Muscle of leg (tissue), 11 donors: ENCODE measurements around the gene GRIK1. TPM values are rescaled to one million over a fixed set of nuclear protein-coding genes. Genes with fewer than 3 reads are reported as not detected.

Experiments
- DNase-seq: peaks from one replicate; pipeline ENCODE4 v3.0.0; 2013
- H3K27ac ChIP-seq: one replicate; pipeline ENCODE4 v1.5.1; 2013; ENCODE audit warnings: mild to moderate bottlenecking, low read length, control low read depth
- H3K27me3 ChIP-seq: one replicate; pipeline ENCODE4 v1.6.1; 2013; ENCODE audit warnings: low read length; ENCODE audit not compliant: control insufficient read depth, insufficient read depth
- H3K36me3 ChIP-seq: one replicate; pipeline ENCODE4 v1.6.1; 2013; ENCODE audit warnings: low read length; ENCODE audit not compliant: control insufficient read depth, insufficient read depth
- H3K4me1 ChIP-seq: one replicate; pipeline ENCODE4 v1.6.1; 2013; ENCODE audit warnings: low read length; ENCODE audit not compliant: control insufficient read depth, insufficient read depth
- H3K4me3 ChIP-seq: one replicate; pipeline ENCODE4 v1.5.1; 2013; ENCODE audit warnings: low read length, control low read depth
- H3K9me3 ChIP-seq: replicated peaks from 2 replicates; pipeline ENCODE4 v1.6.1; 2013; ENCODE audit warnings: low read depth, low read length; ENCODE audit not compliant: control insufficient read depth
- WGBS: methylation state at CpG from one replicate; pipeline ENCODE4 v1.1.5; 2013; ENCODE audit warnings: missing lambda C conversion rate; ENCODE audit not compliant: insufficient coverage; 5-methylcytosine and 5-hydroxymethylcytosine counted together
- polyA plus RNA-seq, 8 donors: library from polyadenylated mRNA; unstranded; fragments of 120-200 nt; gene quantifications; one replicate each; pipeline versions ENCODE4 v1.2.1 to v1.2.3, GENCODE V29; 2013; ENCODE audit warnings: inconsistent platforms in 1 of 8, low replicate concordance in 1 of 8; ENCODE audit not compliant: insufficient read length in 8 of 8, insufficient read depth in 1 of 8
- total RNA-seq: library from RNA; stranded (reverse); fragments of 120-200 nt; gene quantifications from one replicate; pipeline ENCODE4 v1.2.4, GENCODE V29; 2013

Gene GRIK1
- total and polyA plus RNA-seq, 9 donors, result 0.25 to 2.1 (median 0.39) TPM

DNA sequence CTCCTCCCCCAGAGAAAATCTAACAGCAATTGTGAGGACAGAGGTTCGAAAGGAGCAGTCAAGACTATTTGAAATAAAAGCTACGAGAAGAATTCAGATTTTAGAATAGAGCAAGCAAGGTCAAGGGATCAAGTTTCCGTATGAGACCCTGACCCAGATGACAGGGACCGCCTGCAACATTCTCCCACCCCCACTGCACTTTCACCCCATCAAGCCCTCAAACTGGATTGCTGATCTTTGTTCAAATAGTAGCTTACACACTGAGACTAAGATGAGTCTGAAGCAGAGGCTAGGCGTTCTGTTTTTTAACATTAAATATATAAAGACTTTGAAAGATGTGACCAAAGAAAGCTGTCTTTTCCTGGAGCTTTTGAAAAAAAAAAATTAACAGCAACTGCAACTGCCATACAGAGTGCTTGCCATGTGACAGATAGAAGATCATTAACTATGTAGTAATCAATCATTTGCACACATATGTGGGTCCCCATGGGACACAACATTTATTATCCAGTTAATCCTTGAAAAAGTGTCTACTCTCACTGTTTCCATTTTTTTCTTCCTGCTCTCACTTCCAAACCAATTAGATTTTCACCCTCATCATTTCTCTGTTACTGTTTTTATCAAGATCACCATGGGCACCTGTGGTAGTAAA lies 120.0 kb downstream of the GRIK1 start:
- Histone ChIP-seq H3K27ac (no peak overlapping the region), H3K36me3 (no peaks in the 10 kb centered on the region), H3K27me3 (no peaks in the 10 kb centered on the region), H3K4me3 (no peak overlapping the region), H3K4me1 (no peaks in the 10 kb centered on the region), H3K9me3 (no peaks in the 10 kb centered on the region)
- WGBS, result no CpG with 5 or more reads among the region's 5 CpGs
- no peak for DNase-seq

DNA sequence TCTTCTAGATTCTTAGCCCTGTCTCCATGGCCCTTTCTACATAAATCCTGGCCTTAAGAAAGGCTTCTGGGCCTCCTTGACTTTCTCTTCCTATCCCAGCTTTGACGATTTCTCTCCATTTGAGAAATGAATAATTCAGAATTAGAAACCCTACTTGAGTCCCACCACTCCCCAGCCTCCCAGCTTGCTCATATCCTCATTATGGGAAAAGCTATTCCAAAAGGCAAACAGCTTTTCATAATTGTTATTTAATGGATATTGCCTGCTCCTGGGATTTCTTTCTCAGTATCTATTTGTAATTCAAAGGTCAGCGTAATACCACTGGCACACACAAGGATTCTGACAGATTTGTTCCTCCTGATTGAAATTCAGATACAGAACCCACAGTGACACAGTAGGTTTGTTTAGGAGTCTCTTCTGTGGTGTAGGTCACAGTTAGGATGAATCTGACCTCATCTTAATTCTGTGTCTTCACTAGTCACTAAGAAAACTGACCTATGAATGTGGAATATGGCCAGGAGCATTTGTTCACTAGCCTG lies 121.3 kb downstream of the GRIK1 start:
- H3K27ac ChIP-seq, result no peak overlapping the region
- H3K9me3 ChIP-seq, result no peaks in the 10 kb centered on the region
- 57% methylated on average over 1 of the region's 2 CpGs for WGBS
- no peak for DNase-seq
- H3K27me3 ChIP-seq, result no peaks in the 10 kb centered on the region
- no peaks in the 10 kb centered on the region for H3K36me3 ChIP-seq
- H3K4me3 ChIP-seq, result no peak overlapping the region
- H3K4me1 ChIP-seq, result no peaks in the 10 kb centered on the region

DNA sequence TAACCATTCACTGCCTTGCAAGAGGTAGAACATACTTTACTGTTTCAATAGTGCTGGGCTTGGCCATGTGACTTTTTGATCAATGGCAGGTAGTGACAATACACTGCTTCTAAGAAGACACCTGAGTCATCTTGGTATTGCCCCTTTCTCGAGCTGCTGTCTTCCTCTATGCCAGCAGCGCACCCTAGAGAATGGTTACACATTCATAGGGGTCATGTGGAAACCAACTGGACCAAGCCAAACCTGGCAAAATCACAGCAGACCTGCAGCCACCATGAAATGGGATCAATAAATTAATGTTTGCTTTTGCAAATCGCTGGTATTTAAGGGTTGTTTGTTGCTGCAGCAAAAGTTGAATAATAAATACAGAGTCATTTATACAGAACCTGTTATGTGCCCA lies 122.3 kb downstream of the GRIK1 start:
- no peaks in the 10 kb centered on the region for H3K9me3 ChIP-seq
- H3K27ac ChIP-seq, result no peak overlapping the region
- DNase-seq, result no peak
- H3K27me3 ChIP-seq, result no peaks in the 10 kb centered on the region
- H3K36me3 ChIP-seq, result no peaks in the 10 kb centered on the region
- WGBS, result no CpG with 5 or more reads among the region's 3 CpGs
- H3K4me3 ChIP-seq, result no peak overlapping the region
- no peaks in the 10 kb centered on the region for H3K4me1 ChIP-seq

DNA sequence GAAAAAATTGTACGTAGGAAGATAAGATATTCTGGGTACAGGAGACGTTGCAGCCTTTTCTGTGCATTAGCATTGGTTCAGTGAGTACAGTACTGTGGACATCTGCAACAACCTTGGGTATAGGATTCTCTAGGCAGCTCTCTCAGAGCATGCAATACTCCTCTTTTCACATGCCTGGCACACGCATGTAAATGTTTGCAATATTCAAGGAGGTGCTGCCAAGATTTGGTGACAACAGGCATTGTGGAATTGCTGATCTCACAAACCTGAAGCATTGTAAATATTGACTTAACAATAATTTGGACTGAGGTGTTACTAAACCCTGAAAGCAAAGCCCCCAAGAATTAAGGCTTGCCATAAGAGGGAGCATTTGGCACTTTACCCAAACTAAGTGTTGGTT lies 126.8 kb downstream of the GRIK1 start:
- Histone ChIP-seq H3K4me3 (no peak overlapping the region), H3K27me3 (no peaks in the 10 kb centered on the region), H3K36me3 (no peaks in the 10 kb centered on the region), H3K27ac (no peak overlapping the region), H3K9me3 (no peaks in the 10 kb centered on the region), H3K4me1 (no peaks in the 10 kb centered on the region)
- DNase-seq, result no peak
- no CpG with 5 or more reads among the region's 3 CpGs for WGBS

DNA sequence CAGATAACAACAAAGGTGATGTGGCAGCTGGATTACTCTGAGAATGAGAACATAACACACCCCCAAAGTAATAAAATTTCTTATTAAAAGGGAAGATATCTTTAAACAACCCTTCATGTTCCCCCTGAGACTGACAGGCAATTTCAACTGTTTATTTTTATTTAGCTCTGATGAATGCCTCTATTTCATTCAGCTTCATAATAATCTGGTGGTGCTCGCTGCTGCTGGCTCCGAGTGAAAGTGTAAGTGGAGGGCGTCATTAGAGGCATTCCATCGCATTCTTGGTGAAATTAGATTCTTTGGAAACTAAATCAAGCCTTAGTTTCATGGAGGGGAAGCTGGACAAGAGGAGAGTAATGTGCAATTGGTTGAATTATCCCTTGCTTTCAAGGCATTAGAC lies 128.9 kb downstream of the GRIK1 start:
- no peaks in the 10 kb centered on the region for H3K36me3 ChIP-seq
- no peaks in the 10 kb centered on the region for H3K4me1 ChIP-seq
- H3K9me3 ChIP-seq, result no peaks in the 10 kb centered on the region
- WGBS, result no CpG with 5 or more reads among the region's 4 CpGs
- no peak overlapping the region for H3K4me3 ChIP-seq
- no peak overlapping the region for H3K27ac ChIP-seq
- DNase-seq, result peak; percentile 1
- H3K27me3 ChIP-seq, result no peaks in the 10 kb centered on the region

DNA sequence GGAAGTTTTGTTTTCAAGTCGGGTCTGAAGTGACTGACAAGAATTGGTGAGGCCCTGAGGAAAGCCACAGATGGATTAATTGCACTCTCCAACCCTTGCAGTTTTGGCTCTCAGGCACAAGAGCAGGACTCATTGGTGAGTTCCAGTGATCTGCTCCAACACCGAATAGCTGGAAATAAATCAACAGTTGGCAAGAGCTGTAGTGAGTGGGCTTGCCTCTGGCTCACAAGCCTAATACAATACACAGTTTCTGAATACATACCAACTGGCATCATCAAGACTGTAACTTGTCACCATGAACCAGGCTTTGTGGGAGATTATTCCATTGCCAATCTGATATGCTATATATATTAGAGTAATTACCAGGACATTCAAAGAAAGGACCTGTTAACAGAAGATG lies 131.6 kb downstream of the GRIK1 start:
- no peaks in the 10 kb centered on the region for H3K27me3 ChIP-seq
- no CpG with 5 or more reads among the region's 2 CpGs for WGBS
- peak; percentile 49 for DNase-seq
- H3K9me3 ChIP-seq, result no peaks in the 10 kb centered on the region
- H3K4me3 ChIP-seq, result no peak overlapping the region
- H3K4me1 ChIP-seq, result no peaks in the 10 kb centered on the region
- H3K36me3 ChIP-seq, result no peaks in the 10 kb centered on the region
- no peak overlapping the region for H3K27ac ChIP-seq

DNA sequence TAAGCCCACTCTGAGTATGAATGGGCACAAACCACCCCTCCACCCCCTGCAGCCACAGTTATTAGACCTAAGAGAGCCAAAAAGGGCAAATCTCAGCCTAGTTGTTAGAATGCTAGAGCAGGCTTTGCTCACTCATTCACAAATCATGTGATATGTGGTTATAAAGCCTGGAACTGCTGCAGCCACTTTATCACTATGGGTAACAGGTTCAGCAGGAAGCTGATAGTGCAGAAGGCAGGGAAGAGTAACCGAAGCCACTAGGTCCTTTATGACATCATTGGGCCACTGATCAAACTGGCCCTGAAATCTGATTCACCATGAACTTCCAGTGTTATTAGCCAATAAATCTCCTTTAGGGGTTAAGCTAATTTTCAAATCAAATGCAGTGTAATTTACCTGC lies 134.7 kb downstream of the GRIK1 start:
- Histone ChIP-seq H3K27me3 (no peaks in the 10 kb centered on the region), H3K9me3 (no peaks in the 10 kb centered on the region), H3K36me3 (no peaks in the 10 kb centered on the region), H3K27ac (no peak overlapping the region), H3K4me3 (no peak overlapping the region), H3K4me1 (no peaks in the 10 kb centered on the region)
- no peak for DNase-seq
- WGBS, result 83% methylated on average over 1 of the region's 1 CpG

DNA sequence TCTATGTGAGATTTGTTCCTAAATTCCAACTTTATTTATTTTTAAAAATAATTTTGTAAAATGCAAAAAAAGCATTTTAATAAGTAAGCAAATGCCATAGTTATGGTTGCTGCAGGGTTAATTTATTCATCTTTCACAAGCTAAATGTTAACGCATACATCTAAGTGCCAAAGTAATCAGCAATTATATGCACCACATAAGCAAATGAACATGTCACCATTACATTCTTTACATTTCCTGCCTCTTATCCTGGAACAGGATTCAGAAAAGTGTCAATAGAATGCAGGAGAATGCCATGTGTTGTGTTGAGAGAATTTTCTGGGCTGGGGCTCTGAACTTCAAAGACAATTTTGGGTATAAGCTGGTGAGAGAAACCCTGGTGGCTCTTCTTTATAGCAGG lies 136.6 kb downstream of the GRIK1 start:
- no peak overlapping the region for H3K27ac ChIP-seq
- no CpG with 5 or more reads among the region's 1 CpG for WGBS
- no peak for DNase-seq

DNA sequence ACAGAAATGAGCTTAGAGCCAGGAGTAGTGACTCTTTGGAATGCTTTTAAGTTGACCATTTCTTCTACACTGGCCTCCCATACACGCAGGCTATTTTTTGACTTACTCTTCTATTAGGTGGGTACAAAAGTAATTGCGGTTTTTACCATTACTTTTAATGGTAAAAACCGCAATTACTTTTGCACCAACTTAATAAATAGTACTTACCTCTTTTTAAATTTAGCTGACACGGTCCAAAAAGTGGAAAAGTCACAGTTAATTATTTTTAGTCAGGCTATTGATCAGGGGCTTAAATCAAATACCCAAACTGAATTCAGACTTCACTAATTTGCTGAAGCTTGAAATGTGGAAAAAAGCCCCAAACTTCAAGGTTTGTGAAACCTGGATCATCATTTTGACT lies 138.7 kb downstream of the GRIK1 start:
- WGBS, result no CpG with 5 or more reads among the region's 4 CpGs
- H3K4me1 ChIP-seq, result no peaks in the 10 kb centered on the region
- H3K36me3 ChIP-seq, result no peaks in the 10 kb centered on the region
- no peaks in the 10 kb centered on the region for H3K9me3 ChIP-seq
- no peaks in the 10 kb centered on the region for H3K27me3 ChIP-seq
- no peak for DNase-seq
- no peak overlapping the region for H3K4me3 ChIP-seq
- no peak overlapping the region for H3K27ac ChIP-seq

More for the DNA sequence above, 136.6 kb downstream of the GRIK1 start:
- no peaks in the 10 kb centered on the region for H3K9me3 ChIP-seq
- no peaks in the 10 kb centered on the region for H3K27me3 ChIP-seq
- no peaks in the 10 kb centered on the region for H3K4me1 ChIP-seq
- no peaks in the 10 kb centered on the region for H3K36me3 ChIP-seq
- no peak overlapping the region for H3K4me3 ChIP-seq

DNA sequence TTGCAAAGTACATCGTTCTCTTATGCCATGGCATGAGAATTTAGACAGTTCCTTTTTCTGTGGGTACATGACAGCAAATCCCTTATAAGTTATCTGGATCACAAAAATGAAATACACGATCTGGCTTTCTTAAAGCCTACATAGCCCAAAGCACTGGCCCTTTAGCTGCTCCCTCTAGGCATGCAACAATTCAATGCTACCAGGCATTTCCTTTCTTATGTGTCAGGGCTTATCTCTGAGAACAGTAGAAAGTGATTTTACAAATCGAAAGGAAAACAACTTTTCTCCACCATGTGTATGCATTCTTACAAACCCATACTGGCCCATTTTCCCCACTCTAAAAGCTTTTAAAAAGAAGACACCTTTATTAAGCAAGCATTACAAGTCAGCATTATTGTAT lies 139.7 kb downstream of the GRIK1 start:
- H3K36me3 ChIP-seq, result no peaks in the 10 kb centered on the region
- H3K4me3 ChIP-seq, result no peak overlapping the region
- 14% methylated on average over 1 of the region's 3 CpGs for WGBS
- no peak overlapping the region for H3K27ac ChIP-seq
- no peak for DNase-seq
- no peaks in the 10 kb centered on the region for H3K4me1 ChIP-seq
- H3K27me3 ChIP-seq, result no peaks in the 10 kb centered on the region
- no peaks in the 10 kb centered on the region for H3K9me3 ChIP-seq

DNA sequence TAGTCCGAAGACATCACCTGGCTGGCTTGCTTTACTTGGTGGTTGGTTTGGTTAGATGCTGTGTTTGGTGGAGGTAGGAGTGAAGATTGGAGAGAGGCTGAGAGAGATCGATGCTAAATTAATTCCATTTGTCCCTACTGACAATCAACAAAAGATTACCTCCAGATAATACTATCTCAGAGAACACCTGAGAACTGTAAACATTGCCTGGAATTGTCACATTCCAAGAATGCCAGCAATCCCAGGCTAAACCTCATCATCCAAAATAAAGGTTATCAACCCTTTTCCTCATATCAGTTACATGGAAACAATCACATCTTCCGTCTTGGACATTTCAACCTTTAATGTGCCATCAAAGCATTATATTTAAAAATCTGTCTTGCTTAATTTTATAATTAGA lies 141.0 kb downstream of the GRIK1 start:
- H3K27ac ChIP-seq, result no peak overlapping the region
- no peak for DNase-seq
- H3K36me3 ChIP-seq, result no peaks in the 10 kb centered on the region
- no peaks in the 10 kb centered on the region for H3K27me3 ChIP-seq
- H3K4me3 ChIP-seq, result no peak overlapping the region
- no peaks in the 10 kb centered on the region for H3K4me1 ChIP-seq
- H3K9me3 ChIP-seq, result no peaks in the 10 kb centered on the region
- WGBS, result no CpG with 5 or more reads among the region's 3 CpGs
